ENCODE data around the gene IL6R.

DNA sequence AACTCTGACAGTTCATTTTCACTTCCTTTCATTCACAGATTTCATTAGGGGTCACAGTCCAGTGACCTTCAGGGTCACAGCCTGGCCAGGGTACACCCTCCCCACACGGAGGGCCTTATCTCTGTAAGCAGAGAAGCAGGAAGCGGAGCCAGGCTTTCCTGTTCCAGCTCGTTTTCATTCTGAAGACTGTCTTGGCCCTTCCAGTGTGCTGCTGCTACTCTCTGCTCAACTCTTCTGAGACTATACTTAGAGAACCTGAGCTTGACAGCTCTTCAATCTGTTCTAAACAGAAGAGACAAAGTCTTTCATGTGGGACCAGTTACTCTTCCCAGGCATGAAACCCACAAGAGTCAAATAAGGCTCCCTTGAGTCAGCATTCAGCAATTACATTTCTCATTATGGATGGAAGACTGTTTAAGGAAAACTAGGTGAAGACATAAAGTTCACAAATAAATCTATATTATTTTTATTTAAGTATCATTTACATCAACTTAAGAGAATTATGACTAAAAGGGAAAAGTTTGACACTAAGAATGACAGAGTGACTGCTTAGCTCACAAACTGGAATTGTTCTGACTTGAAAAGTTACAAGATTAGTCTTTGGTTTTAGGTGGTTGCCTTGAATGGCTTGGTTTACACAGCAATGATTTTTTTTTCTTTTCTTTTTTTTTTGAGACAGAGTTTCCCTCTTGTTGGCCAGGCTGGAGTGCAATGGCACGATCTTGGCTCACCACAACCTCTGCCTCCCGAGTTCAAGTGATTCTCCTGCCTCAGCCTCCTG, 92.1 kb downstream of the IL6R start:
- TF ChIP-seq, protein P1, sequence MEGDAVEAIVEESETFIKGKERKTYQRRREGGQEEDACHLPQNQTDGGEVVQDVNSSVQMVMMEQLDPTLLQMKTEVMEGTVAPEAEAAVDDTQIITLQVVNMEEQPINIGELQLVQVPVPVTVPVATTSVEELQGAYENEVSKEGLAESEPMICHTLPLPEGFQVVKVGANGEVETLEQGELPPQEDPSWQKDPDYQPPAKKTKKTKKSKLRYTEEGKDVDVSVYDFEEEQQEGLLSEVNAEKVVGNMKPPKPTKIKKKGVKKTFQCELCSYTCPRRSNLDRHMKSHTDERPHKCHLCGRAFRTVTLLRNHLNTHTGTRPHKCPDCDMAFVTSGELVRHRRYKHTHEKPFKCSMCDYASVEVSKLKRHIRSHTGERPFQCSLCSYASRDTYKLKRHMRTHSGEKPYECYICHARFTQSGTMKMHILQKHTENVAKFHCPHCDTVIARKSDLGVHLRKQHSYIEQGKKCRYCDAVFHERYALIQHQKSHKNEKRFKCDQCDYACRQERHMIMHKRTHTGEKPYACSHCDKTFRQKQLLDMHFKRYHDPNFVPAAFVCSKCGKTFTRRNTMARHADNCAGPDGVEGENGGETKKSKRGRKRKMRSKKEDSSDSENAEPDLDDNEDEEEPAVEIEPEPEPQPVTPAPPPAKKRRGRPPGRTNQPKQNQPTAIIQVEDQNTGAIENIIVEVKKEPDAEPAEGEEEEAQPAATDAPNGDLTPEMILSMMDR (IDR thresholded peaks at IDR 0.05; ENCODE audit: low read depth, low read length), result no peak
- TF ChIP-seq POLR2A (IDR thresholded peaks at IDR 0.05; ENCODE audit: extremely low read depth, insufficient read length), result no peak
- TF ChIP-seq, protein P2, sequence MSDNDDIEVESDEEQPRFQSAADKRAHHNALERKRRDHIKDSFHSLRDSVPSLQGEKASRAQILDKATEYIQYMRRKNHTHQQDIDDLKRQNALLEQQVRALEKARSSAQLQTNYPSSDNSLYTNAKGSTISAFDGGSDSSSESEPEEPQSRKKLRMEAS (IDR thresholded peaks at IDR 0.05; ENCODE audit: low read depth, low read length), result no peak

Measured in NB4 (cell line).